IMR-90 (cell line): ENCODE measurements around the gene LCE3C. TPM values are rescaled to one million over a fixed set of nuclear protein-coding genes. Genes with fewer than 3 reads are reported as not detected.

Experiments
- ATAC-seq: fragments of 200-7000 bp; cut with Tn5 transposase; 2 replicates; pipeline ENCODE4 v1.9.1; 2020; ENCODE audit warnings: low read depth, mild to moderate bottlenecking, moderate library complexity
- BruUV-seq: library from RNA; stranded (reverse); fragments of 400-500 nt; replicated peaks from 2 replicates; lab custom pipeline; 2021; lab: Mats Ljungman, UMichigan
- CTCF ChIA-PET: fragments of 300-600 bp; formaldehyde crosslinking; extraction: SDS; loops from one replicate; lab custom pipeline; 2021; ENCODE audit warnings: antibody characterized with exemption; lab: Yijun Ruan, JAX
- POLR2A ChIA-PET: fragments of 300-600 bp; sonication (Branson Sonifier 250); formaldehyde crosslinking; loops from one replicate; lab custom pipeline; 2022; ENCODE audit warnings: antibody characterized with exemption; ENCODE audit not compliant: unreplicated experiment; lab: Charles Lee
- DNase-seq: peaks from one replicate; pipeline ENCODE4 v3.0.0; 2013
- H2AFZ ChIP-seq: replicated peaks from 2 replicates; pipeline ENCODE3; 2013; ENCODE audit warnings: low read length, mild to moderate bottlenecking; ENCODE audit not compliant: poor library complexity
- H2AK5ac ChIP-seq: 2 replicates; pipeline ENCODE4 v1.6.1; 2013; ENCODE audit warnings: low read depth, low read length, inconsistent platforms
- H2AK9ac ChIP-seq: replicated peaks from 2 replicates; pipeline ENCODE3; 2013; ENCODE audit warnings: mild to moderate bottlenecking, low read depth, low read length, moderate library complexity; ENCODE audit not compliant: poor library complexity
- H2BK120ac ChIP-seq: 2 replicates; pipeline ENCODE4 v1.6.1; 2013; ENCODE audit warnings: low read depth, low read length, inconsistent platforms
- H2BK15ac ChIP-seq: 3 replicates; pipeline ENCODE4 v1.6.1; 2013; ENCODE audit warnings: low read depth, low read length, inconsistent platforms
- H2BK20ac ChIP-seq: 2 replicates; pipeline ENCODE4 v1.6.1; 2013; ENCODE audit warnings: low read depth, mild to moderate bottlenecking, inconsistent platforms, low read length, moderate library complexity
- H2BK5ac ChIP-seq: 2 replicates; pipeline ENCODE4 v1.6.1; 2013; ENCODE audit warnings: mild to moderate bottlenecking, low read depth, low read length, inconsistent platforms; ENCODE audit not compliant: poor library complexity, severe bottlenecking
- H3K14ac ChIP-seq: replicated peaks from 2 replicates; pipeline ENCODE4 v1.6.1; 2013; ENCODE audit warnings: low read depth, low read length, inconsistent platforms
- H3K18ac ChIP-seq: 2 replicates; pipeline ENCODE4 v1.6.1; 2013; ENCODE audit warnings: low read depth, low read length, control low read depth
- H3K23ac ChIP-seq: 2 replicates; pipeline ENCODE4 v1.6.1; 2013; ENCODE audit warnings: low read depth, low read length, inconsistent platforms
- H3K27ac ChIP-seq: 2 replicates; pipeline ENCODE4 v1.5.1; 2013; ENCODE audit warnings: mild to moderate bottlenecking, control low read depth, low read length; ENCODE audit not compliant: insufficient read depth
- H3K27me3 ChIP-seq: 2 replicates; pipeline ENCODE4 v1.6.1; 2013; ENCODE audit warnings: low read length; ENCODE audit not compliant: control insufficient read depth, insufficient read depth
- H3K36me3 ChIP-seq: 2 replicates; pipeline ENCODE4 v1.6.1; 2013; ENCODE audit warnings: low read length, mixed read lengths; ENCODE audit not compliant: control insufficient read depth, insufficient read depth
- H3K4ac ChIP-seq: 2 replicates; pipeline ENCODE4 v1.6.1; 2013; ENCODE audit warnings: low read depth, low read length, inconsistent platforms
- H3K4me1 ChIP-seq: 2 replicates; pipeline ENCODE4 v1.6.1; 2013; ENCODE audit warnings: low read length, mixed read lengths; ENCODE audit not compliant: control insufficient read depth, insufficient read depth
- H3K4me2 ChIP-seq: 2 replicates; pipeline ENCODE4 v1.6.1; 2013; ENCODE audit warnings: low read depth, mild to moderate bottlenecking, control low read depth, low read length, moderate library complexity
- H3K4me3 ChIP-seq: 2 replicates; pipeline ENCODE4 v1.5.1; 2013; ENCODE audit warnings: low read depth, mild to moderate bottlenecking, control low read depth, low read length, moderate library complexity; ENCODE audit not compliant: insufficient read depth
- H3K56ac ChIP-seq: 2 replicates; pipeline ENCODE4 v1.6.1; 2013; ENCODE audit warnings: low read length, inconsistent platforms; ENCODE audit not compliant: insufficient read depth; ENCODE audit errors: extremely low read depth
- H3K79me1 ChIP-seq, 2 experiments: 2 replicates each; pipeline ENCODE4 v1.6.1; 2013; ENCODE audit warnings: low read length in 2 of 2, inconsistent platforms in 1 of 2, low read depth in 1 of 2
- H3K9ac ChIP-seq: 2 replicates; pipeline ENCODE4 v1.6.1; 2013; ENCODE audit warnings: low read depth, low read length, control low read depth
- H3K9me1 ChIP-seq: 2 replicates; pipeline ENCODE4 v1.6.1; 2013; ENCODE audit warnings: low read length, inconsistent platforms; ENCODE audit not compliant: insufficient read depth
- H3K9me3 ChIP-seq: 2 replicates; pipeline ENCODE4 v1.6.1; 2013; ENCODE audit warnings: low read length; ENCODE audit not compliant: control insufficient read depth, insufficient read depth
- H4K20me1 ChIP-seq: 2 replicates; pipeline ENCODE4 v1.6.1; 2013; ENCODE audit warnings: low read length, inconsistent platforms; ENCODE audit not compliant: insufficient read depth
- H4K5ac ChIP-seq: 2 replicates; pipeline ENCODE4 v1.6.1; 2013; ENCODE audit warnings: mild to moderate bottlenecking, low read depth, low read length, control low read depth
- H4K8ac ChIP-seq, 2 experiments: 2 replicates each; pipeline ENCODE4 v1.6.1; 2013; ENCODE audit warnings: low read depth in 2 of 2, low read length in 2 of 2, control low read depth in 1 of 2, inconsistent platforms in 1 of 2
- H4K91ac ChIP-seq: 2 replicates; pipeline ENCODE4 v1.6.1; 2013; ENCODE audit warnings: low read depth, low read length, inconsistent platforms; ENCODE audit not compliant: insufficient read depth
- BHLHE40 ChIP-seq: fragments of 150-350 bp; IDR thresholded peaks from 2 replicates; pipeline ENCODE4 v1.6.1; 2016; ENCODE audit warnings: mild to moderate bottlenecking, low read depth, low read length
- CEBPB ChIP-seq: IDR thresholded peaks from 2 replicates; pipeline ENCODE4 v1.6.1; 2012; ENCODE audit warnings: low read depth, low read length, improper control_type of control experiment
- CHD1 ChIP-seq: IDR thresholded peaks from 2 replicates; pipeline ENCODE4 v1.6.1; 2012; ENCODE audit warnings: low read depth, low read length, improper control_type of control experiment
- CTCF ChIP-seq: conservative IDR thresholded peaks from 2 replicates; pipeline ENCODE4 v1.5.1; 2012; ENCODE audit warnings: mild to moderate bottlenecking, low read depth, low read length, improper control_type of control experiment
- ELK1 ChIP-seq: fragments of 150-350 bp; IDR thresholded peaks from 2 replicates; pipeline ENCODE4 v1.6.1; 2016; ENCODE audit warnings: low read depth, mild to moderate bottlenecking, low read length, moderate library complexity, borderline replicate concordance
- FOS ChIP-seq: fragments of 150-350 bp; IDR thresholded peaks from 2 replicates; pipeline ENCODE4 v1.6.1; 2016; ENCODE audit warnings: low read depth, low read length
- MAFK ChIP-seq: IDR thresholded peaks from 2 replicates; pipeline ENCODE4 v1.6.1; 2012; ENCODE audit warnings: low read depth, low read length, improper control_type of control experiment
- MAZ ChIP-seq: IDR thresholded peaks from 2 replicates; pipeline ENCODE4 v1.6.1; 2012; ENCODE audit warnings: low read depth, mild to moderate bottlenecking, low read length, improper control_type of control experiment, moderate library complexity, borderline replicate concordance
- MXI1 ChIP-seq: IDR thresholded peaks from 2 replicates; pipeline ENCODE4 v1.6.1; 2012; ENCODE audit warnings: low read depth, mild to moderate bottlenecking, low read length, moderate library complexity, borderline replicate concordance
- NFE2L2 ChIP-seq: fragments of 150-350 bp; IDR thresholded peaks from 2 replicates; pipeline ENCODE4 v1.6.1; 2016; ENCODE audit warnings: low read depth, mild to moderate bottlenecking, low read length
- POLR2A ChIP-seq: IDR thresholded peaks from 2 replicates; pipeline ENCODE4 v1.6.1; 2012; ENCODE audit warnings: mild to moderate bottlenecking, low read depth, low read length
- RAD21 ChIP-seq: IDR thresholded peaks from 2 replicates; pipeline ENCODE4 v1.6.1; 2012; ENCODE audit warnings: low read length, improper control_type of control experiment
- RCOR1 ChIP-seq: IDR thresholded peaks from 2 replicates; pipeline ENCODE4 v1.6.1; 2012; ENCODE audit warnings: mild to moderate bottlenecking, low read length, improper control_type of control experiment; ENCODE audit not compliant: insufficient replicate concordance
- RFX5 ChIP-seq: IDR thresholded peaks from 2 replicates; pipeline ENCODE4 v1.8.0; 2012; ENCODE audit warnings: low read depth, mild to moderate bottlenecking, low read length, moderate library complexity
- SMC3 ChIP-seq: fragments of 150-350 bp; IDR thresholded peaks from 2 replicates; pipeline ENCODE4 v1.6.1; 2016; ENCODE audit warnings: low read depth, mild to moderate bottlenecking, antibody characterized with exemption, low read length, moderate library complexity
- USF2 ChIP-seq: fragments of 150-350 bp; IDR thresholded peaks from 2 replicates; pipeline ENCODE4 v1.6.1; 2017; ENCODE audit warnings: mild to moderate bottlenecking, antibody characterized with exemption, low read length, low read depth
- WGBS, 2 experiments: methylation state at CpG; one replicate each; pipeline versions ENCODE4 v1.1.5 to v1.1.7; 2013; ENCODE audit warnings: missing lambda C conversion rate in 2 of 2; ENCODE audit not compliant: insufficient read length in 1 of 2; ENCODE audit errors: extremely low coverage in 2 of 2; 5-methylcytosine and 5-hydroxymethylcytosine counted together
- dilution Hi-C: fragments of 300-500 bp; cut with HindIII; formaldehyde crosslinking; loops from one replicate; pipeline ENCODE4 v1.14.3; 2018; ENCODE audit warnings: low sequenced_read_pairs; ENCODE audit not compliant: unreplicated experiment
- in situ Hi-C: fragments of 300-500 bp; cut with MboI; formaldehyde crosslinking; loops from 3 replicates; pipeline ENCODE4 v1.14.3; 2019; ENCODE audit warnings: low sequenced_read_pairs, inconsistent platforms, mixed read lengths
- intact Hi-C: fragments of 100-400 bp; cut with micrococcal nuclease; formaldehyde crosslinking; loops from 2 replicates; pipeline ENCODE4 v1.10.0; 2022
- polyA plus RNA-seq, 3 experiments: library from polyadenylated mRNA; depleted of rRNA; stranded (reverse); fragments of >200 nt; gene quantifications; 2 replicates each; pipeline ENCODE4 v1.2.3, GENCODE V29; 2012; ENCODE audit warnings: low replicate concordance in 1 of 3
- total RNA-seq: library from RNA; depleted of rRNA; stranded (reverse); fragments of >200 nt; gene quantifications from 2 replicates; pipeline ENCODE4 v1.2.3, GENCODE V29; 2012

The LCE3C gene
- total and polyA plus RNA-seq, 2 of the 4 experiments (the other 2 are of a cell fraction) = not detected

GRCh38 chr1:152613511-152613910, 13.5 kb downstream of the LCE3C start, which contains the start of gene LCE3B:
Gene LCE3B (plus strand): TSS chr1:152613811. CDS start chr1:152613811, 0 bp downstream.
- dilution Hi-C loops (no loop called here), intact Hi-C loops (no loop called here), in situ Hi-C loops (no loop called here)
- no CpG with 5 or more reads among the region's 1 CpG for WGBS, 2 experiments
- Histone ChIP-seq H2BK120ac (no peak within 1 kb of the TSS), H4K91ac (no peak within 1 kb of the TSS), H2BK20ac (no peak within 1 kb of the TSS), H3K14ac (no peak within 1 kb of the TSS), H4K5ac (no peak within 1 kb of the TSS), H3K9me1 (no peaks in the 10 kb centered on the region), H2BK5ac (no peak within 1 kb of the TSS), H3K23ac (no peak within 1 kb of the TSS), H3K79me1 (no peaks in the 10 kb centered on the region), H3K4ac (no peak within 1 kb of the TSS), H3K36me3 (no peaks in the 10 kb centered on the region), H3K4me3 (no peak within 1 kb of the TSS), H2AK5ac (no peak within 1 kb of the TSS), H3K27ac (no peak within 1 kb of the TSS), H2BK15ac (no peak within 1 kb of the TSS), H3K56ac (no peak within 1 kb of the TSS), H2AK9ac (no peak within 1 kb of the TSS), H3K4me2 (no peak within 1 kb of the TSS), H3K4me1 (no peaks in the 10 kb centered on the region), H4K20me1 (no peaks in the 10 kb centered on the region), H2AFZ (no peak within 1 kb of the TSS), H3K18ac (no peak within 1 kb of the TSS), H3K9me3 (no peaks in the 10 kb centered on the region; the same call in 1 of the 2 replicates), H3K9ac (no peak within 1 kb of the TSS), H3K27me3 (no peaks in the 10 kb centered on the region), H4K8ac (no peak within 1 kb of the TSS)
- TF ChIP-seq SMC3 (no peak), ELK1 (no peak), RCOR1 (no peak), CTCF (no peak), MXI1 (no peak), MAZ (no peak), RFX5 (no peak), FOS (no peak), NFE2L2 (no peak), CHD1 (no peak), USF2 (no peak), RAD21 (no peak), POLR2A (no peak), CEBPB (no peak), BHLHE40 (no peak), MAFK (no peak)
- ChIA-PET CTCF (no interaction called here), POLR2A (no interaction called here)
- no peak for DNase-seq
- no peak for ATAC-seq
- no TSS peak for BruUV-seq
